Measurements from ENCODE around the gene RELL1.

The RELL1 gene

GRCh38 chr4:37635155-37635554 is 51.0 kb downstream of the RELL1 start:
- DNase-seq (ENCODE audit: low read depth): no peak

GRCh38 chr4:37634180-37634579 is 52.0 kb downstream of the RELL1 start:
- no peak for DNase-seq (ENCODE audit: low read depth)

GRCh38 chr4:37632836-37633235 is 53.3 kb downstream of the RELL1 start:
- peak; percentile 54 for DNase-seq (ENCODE audit: low read depth)

GRCh38 chr4:37631551-37631950 is 54.6 kb downstream of the RELL1 start:
- DNase-seq (ENCODE audit: low read depth): peak; percentile 82

- no peak for DNase-seq (ENCODE audit: low read depth)
Observed at GRCh38 chr4:37629713-37630112, 56.5 kb downstream of the RELL1 start.

- peak; percentile 76 for DNase-seq (ENCODE audit: low read depth)
Observed at GRCh38 chr4:37628977-37629609, 57.1 kb downstream of the RELL1 start.

- no peak for DNase-seq (ENCODE audit: low read depth)
Observed at GRCh38 chr4:37627263-37627662, 58.9 kb downstream of the RELL1 start.

GRCh38 chr4:37625499-37625898 is 60.7 kb downstream of the RELL1 start:
- no peak for DNase-seq (ENCODE audit: low read depth)

GRCh38 chr4:37623940-37624339 is 62.2 kb downstream of the RELL1 start:
- DNase-seq (ENCODE audit: low read depth): no peak

- DNase-seq (ENCODE audit: low read depth): no peak
Observed at GRCh38 chr4:37623125-37623524, 63.1 kb downstream of the RELL1 start.

GRCh38 chr4:37620176-37620575 is 66.0 kb downstream of the RELL1 start:
- DNase-seq (ENCODE audit: low read depth): no peak

GRCh38 chr4:37615720-37616063 is 70.5 kb downstream of the RELL1 start:
- no peak for DNase-seq (ENCODE audit: low read depth)

- DNase-seq (ENCODE audit: low read depth): no peak
Observed at GRCh38 chr4:37615059-37615719, 71.0 kb downstream of the RELL1 start.

GRCh38 chr4:37612811-37613210 is 73.4 kb downstream of the RELL1 start:
- no peak for DNase-seq (ENCODE audit: low read depth)

- DNase-seq (ENCODE audit: low read depth): no peak
Observed at GRCh38 chr4:37609626-37610025, 76.5 kb downstream of the RELL1 start.

- DNase-seq (ENCODE audit: low read depth): no peak
Observed at GRCh38 chr4:37607018-37607417, 79.2 kb downstream of the RELL1 start.

GRCh38 chr4:37605843-37606565 is 80.2 kb downstream of the RELL1 start:
- no peak for DNase-seq (ENCODE audit: low read depth)

- peak; percentile 31 for DNase-seq (ENCODE audit: low read depth)
Observed at GRCh38 chr4:37604461-37604860, 81.7 kb downstream of the RELL1 start.

- DNase-seq (ENCODE audit: low read depth): no peak
Observed at GRCh38 chr4:37603711-37604110, 82.5 kb downstream of the RELL1 start.

GRCh38 chr4:37603070-37603468 is 83.1 kb downstream of the RELL1 start:
- DNase-seq (ENCODE audit: low read depth): peak; percentile 66

GRCh38 chr4:37602454-37603069 is 83.6 kb downstream of the RELL1 start:
- DNase-seq (ENCODE audit: low read depth): no peak

- DNase-seq (ENCODE audit: low read depth): peak; percentile 51
Observed at GRCh38 chr4:37601531-37601930, 84.6 kb downstream of the RELL1 start.
